Measurements from ENCODE around the gene FAM135A. TPM values are rescaled to one million over a fixed set of nuclear protein-coding genes. Genes with fewer than 3 reads are reported as not detected.
"Not testable (repeated sequence)": the region's sequence is repeated elsewhere in the genome, so short reads cannot be mapped to it uniquely, and the experiment has no call there.

Gene FAM135A
- total RNA-seq, 3 donors from 2014 or later (not counting 1 experiment from before 2014, with no cell fraction given) = 4.8 to 9.3 (median 5.0) TPM

DNA sequence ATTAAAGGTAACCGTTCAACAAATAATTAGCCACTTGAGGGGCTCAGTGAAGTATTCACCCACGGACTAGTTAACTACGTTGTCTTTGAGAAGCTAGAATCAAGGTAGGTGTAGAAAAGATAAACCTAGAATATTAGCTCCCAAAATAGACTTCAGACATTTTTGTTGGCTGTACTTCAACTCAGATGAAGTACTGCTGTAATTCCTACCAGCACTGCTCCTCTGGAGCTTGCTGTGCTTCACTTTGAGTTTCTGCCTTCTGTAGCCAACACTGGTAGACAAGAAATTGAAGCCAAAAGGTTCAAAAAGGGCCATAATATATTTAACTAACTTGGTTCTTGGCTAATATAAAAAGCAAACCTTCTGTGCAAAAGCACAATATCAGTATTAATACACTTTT, 134.6 kb downstream of the FAM135A start:
- Mint-ChIP-seq H3K4me1 (no peaks in the 10 kb centered on the region), H3K9me3 (no peaks in the 10 kb centered on the region), H3K36me3 (no peaks in the 10 kb centered on the region), H3K27me3 (ENCODE audit: low read depth in 2 of 2) (no peaks in the 10 kb centered on the region), H3K27ac (no peak overlapping the region), H3K4me3 (no peak overlapping the region)
- ATAC-seq (no peak), DNase-seq (no peak)
- TF ChIP-seq, protein P1, sequence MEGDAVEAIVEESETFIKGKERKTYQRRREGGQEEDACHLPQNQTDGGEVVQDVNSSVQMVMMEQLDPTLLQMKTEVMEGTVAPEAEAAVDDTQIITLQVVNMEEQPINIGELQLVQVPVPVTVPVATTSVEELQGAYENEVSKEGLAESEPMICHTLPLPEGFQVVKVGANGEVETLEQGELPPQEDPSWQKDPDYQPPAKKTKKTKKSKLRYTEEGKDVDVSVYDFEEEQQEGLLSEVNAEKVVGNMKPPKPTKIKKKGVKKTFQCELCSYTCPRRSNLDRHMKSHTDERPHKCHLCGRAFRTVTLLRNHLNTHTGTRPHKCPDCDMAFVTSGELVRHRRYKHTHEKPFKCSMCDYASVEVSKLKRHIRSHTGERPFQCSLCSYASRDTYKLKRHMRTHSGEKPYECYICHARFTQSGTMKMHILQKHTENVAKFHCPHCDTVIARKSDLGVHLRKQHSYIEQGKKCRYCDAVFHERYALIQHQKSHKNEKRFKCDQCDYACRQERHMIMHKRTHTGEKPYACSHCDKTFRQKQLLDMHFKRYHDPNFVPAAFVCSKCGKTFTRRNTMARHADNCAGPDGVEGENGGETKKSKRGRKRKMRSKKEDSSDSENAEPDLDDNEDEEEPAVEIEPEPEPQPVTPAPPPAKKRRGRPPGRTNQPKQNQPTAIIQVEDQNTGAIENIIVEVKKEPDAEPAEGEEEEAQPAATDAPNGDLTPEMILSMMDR (IDR thresholded peaks at IDR 0.05) = no peak
- Histone ChIP-seq H3K27ac (ENCODE audit: low read length) (no peak overlapping the region), H3K4me3 (ENCODE audit: low read length) (no peak overlapping the region), H3K9me3 (ENCODE audit: control insufficient read depth, insufficient read depth, low read length) (no peaks in the 10 kb centered on the region), H3K36me3 (ENCODE audit: control insufficient read depth, insufficient read depth, low read length) (no peaks in the 10 kb centered on the region), H3K27me3 (ENCODE audit: control insufficient read depth, insufficient read depth, low read length) (no peaks in the 10 kb centered on the region), H3K4me1 (ENCODE audit: control insufficient read depth, insufficient read depth, low read length) (no peaks in the 10 kb centered on the region)
- 94% methylated on average over 3 of the region's 3 CpGs for WGBS (ENCODE audit: insufficient coverage)
- intact Hi-C loops (cut with micrococcal nuclease) = loop anchor here (2.0 kb wide), 1 partner anchor 139 kb away; no protein-coding TSS in a partner anchor

DNA sequence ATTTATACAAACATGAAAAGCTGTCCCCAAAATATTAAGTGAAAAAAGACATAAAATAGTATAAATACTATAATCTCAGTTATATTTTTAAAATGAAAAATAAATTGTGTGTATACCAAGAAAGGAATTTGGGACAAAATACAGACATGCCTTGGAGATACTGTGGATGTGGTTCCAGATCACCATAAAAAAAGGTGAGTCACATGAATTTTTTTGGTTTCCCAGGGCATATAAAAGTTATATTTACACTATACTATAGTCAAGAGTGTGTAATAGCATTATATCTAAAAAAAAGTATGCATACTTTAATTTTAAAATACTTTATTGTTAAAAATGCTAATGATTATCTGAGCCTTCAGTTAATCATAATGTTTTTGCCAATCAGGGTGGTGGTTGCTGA, 136.0 kb downstream of the FAM135A start:
- Mint-ChIP-seq H3K36me3 (no peaks in the 10 kb centered on the region), H3K4me3 (no peak overlapping the region), H3K9me3 (no peaks in the 10 kb centered on the region), H3K27me3 (ENCODE audit: low read depth in 2 of 2) (peaks cover 3 to 5% of the 10 kb centered on the region in 2 donors), H3K4me1 (no peaks in the 10 kb centered on the region), H3K27ac (no peak overlapping the region)
- no peak for DNase-seq
- Histone ChIP-seq H3K4me3 (ENCODE audit: low read length) (no peak overlapping the region), H3K4me1 (ENCODE audit: control insufficient read depth, insufficient read depth, low read length) (no peaks in the 10 kb centered on the region), H3K36me3 (ENCODE audit: control insufficient read depth, insufficient read depth, low read length) (no peaks in the 10 kb centered on the region), H3K9me3 (ENCODE audit: control insufficient read depth, insufficient read depth, low read length) (no peaks in the 10 kb centered on the region), H3K27me3 (ENCODE audit: control insufficient read depth, insufficient read depth, low read length) (no peaks in the 10 kb centered on the region), H3K27ac (ENCODE audit: low read length) (no peak overlapping the region)
- TF ChIP-seq, protein P1 (IDR thresholded peaks at IDR 0.05) = no peak
- intact Hi-C loops (cut with micrococcal nuclease) = no loop called here
- ATAC-seq = no peak

DNA sequence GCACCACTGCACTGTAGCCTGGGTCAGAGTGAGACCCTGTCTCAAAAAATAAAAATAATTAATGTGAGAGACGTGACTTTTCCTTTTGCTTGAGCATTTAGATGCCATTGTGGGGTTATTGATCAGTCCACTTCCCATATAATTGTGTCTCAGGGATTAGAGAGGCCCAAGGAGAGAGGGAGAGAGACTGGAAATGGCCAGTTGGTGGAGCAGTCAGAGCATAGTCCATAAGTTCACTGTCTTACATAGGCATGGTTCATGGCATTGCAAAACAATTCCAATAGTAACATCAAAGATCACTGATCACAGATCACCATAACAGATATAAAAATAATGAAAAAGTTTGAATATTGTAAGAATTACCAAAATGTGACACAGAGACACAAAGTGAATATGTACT, 138.3 kb downstream of the FAM135A start:
- 100% methylated on average over 1 of the region's 1 CpG for WGBS (ENCODE audit: insufficient coverage)
- Histone ChIP-seq H3K9me3 (ENCODE audit: control insufficient read depth, insufficient read depth, low read length) (no peaks in the 10 kb centered on the region), H3K27ac (ENCODE audit: low read length) (no peak overlapping the region), H3K4me3 (ENCODE audit: low read length) (no peak overlapping the region), H3K4me1 (ENCODE audit: control insufficient read depth, insufficient read depth, low read length) (no peaks in the 10 kb centered on the region), H3K27me3 (ENCODE audit: control insufficient read depth, insufficient read depth, low read length) (no peaks in the 10 kb centered on the region), H3K36me3 (ENCODE audit: control insufficient read depth, insufficient read depth, low read length) (no peaks in the 10 kb centered on the region)
- ATAC-seq (no peak), DNase-seq (no peak)
- Mint-ChIP-seq H3K27me3 (ENCODE audit: low read depth in 2 of 2) (peaks cover 6% of the 10 kb centered on the region in 2 donors), H3K4me3 (no peak overlapping the region), H3K27ac (no peak overlapping the region), H3K36me3 (no peaks in the 10 kb centered on the region), H3K4me1 (no peaks in the 10 kb centered on the region), H3K9me3 (no peaks in the 10 kb centered on the region)
- intact Hi-C loops (cut with micrococcal nuclease) = no loop called here
- TF ChIP-seq, protein P1 (IDR thresholded peaks at IDR 0.05) = no peak

DNA sequence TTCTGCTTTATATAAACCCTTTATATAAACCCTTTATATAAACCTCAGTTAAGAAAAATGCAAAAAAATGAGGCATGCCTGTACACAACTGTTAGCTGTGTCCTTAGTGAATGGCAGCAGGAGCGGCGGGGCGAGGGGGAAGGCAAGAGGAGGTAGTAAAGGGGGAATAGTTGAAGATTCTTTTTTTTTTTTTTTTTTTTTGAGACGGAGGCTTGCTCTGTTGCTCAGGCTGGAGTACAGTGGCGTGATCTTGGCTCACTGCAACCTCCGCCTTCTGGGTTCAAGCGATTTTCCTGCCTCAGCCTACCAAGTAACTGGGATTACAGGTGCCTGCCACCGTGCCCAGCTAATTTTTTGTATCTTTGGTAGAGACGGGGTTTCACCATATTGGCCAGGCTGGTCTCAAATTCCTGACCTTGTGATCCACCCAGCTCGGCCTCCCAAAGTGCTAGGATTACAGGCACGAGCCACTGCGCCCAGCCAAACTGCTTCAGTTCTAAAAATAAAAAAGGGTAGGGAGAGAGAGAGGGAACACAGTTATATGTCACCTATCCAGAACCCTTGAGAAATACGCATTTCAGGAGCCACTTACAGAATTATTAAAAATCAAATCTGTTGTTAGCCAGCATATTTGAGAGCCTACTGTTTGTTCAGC, 139.1 kb downstream of the FAM135A start:
- H3K9me3 Mint-ChIP-seq; ATAC-seq; H3K4me3 Mint-ChIP-seq; H3K4me1 ChIP-seq (ENCODE audit: control insufficient read depth, insufficient read depth, low read length); H3K27ac Mint-ChIP-seq; intact Hi-C loops (cut with micrococcal nuclease); H3K27me3 Mint-ChIP-seq (ENCODE audit: low read depth in 2 of 2); H3K4me3 ChIP-seq (ENCODE audit: low read length); H3K27ac ChIP-seq (ENCODE audit: low read length); H3K36me3 ChIP-seq (ENCODE audit: control insufficient read depth, insufficient read depth, low read length); H3K4me1 Mint-ChIP-seq; H3K36me3 Mint-ChIP-seq; H3K9me3 ChIP-seq (ENCODE audit: control insufficient read depth, insufficient read depth, low read length); H3K27me3 ChIP-seq (ENCODE audit: control insufficient read depth, insufficient read depth, low read length); DNase-seq: not testable (repeated sequence)
- WGBS (ENCODE audit: insufficient coverage) = 97% methylated on average over 12 of the region's 13 CpGs
